ENCODE data around the gene PTPN14.
"Not testable (repeated sequence)": the region's sequence is repeated elsewhere in the genome, so short reads cannot be mapped to it uniquely, and the experiment has no call there.

PTPN14 gene

GRCh38 chr1:214551436-214552173 lies at the start of gene PTPN14:
Gene PTPN14 (minus strand): TSS chr1:214551602. CDS start chr1:214464803, 86,799 bp downstream.
- Histone ChIP-seq H3K9ac (ENCODE audit: low read depth, low read length) (peak within 1 kb of the TSS; percentile 99), H3K27me3 (ENCODE audit: insufficient read depth, low read length) (peaks cover 17% of the 10 kb centered on the region; the same call in 1 of the 2 replicates), H3K36me3 (ENCODE audit: insufficient read depth, low read depth, low read length) (no peaks in the 10 kb centered on the region), H3K27ac (ENCODE audit: low read length) (peak within 1 kb of the TSS; percentile 96), H3K9me3 (ENCODE audit: insufficient read depth, low read depth, low read length) (no peaks in the 10 kb centered on the region), H3K4me3 (ENCODE audit: low read length) (peak within 1 kb of the TSS; percentile 95), H3K4me1 (ENCODE audit: insufficient read depth, low read length) (peaks cover 18% of the 10 kb centered on the region)

DNA sequence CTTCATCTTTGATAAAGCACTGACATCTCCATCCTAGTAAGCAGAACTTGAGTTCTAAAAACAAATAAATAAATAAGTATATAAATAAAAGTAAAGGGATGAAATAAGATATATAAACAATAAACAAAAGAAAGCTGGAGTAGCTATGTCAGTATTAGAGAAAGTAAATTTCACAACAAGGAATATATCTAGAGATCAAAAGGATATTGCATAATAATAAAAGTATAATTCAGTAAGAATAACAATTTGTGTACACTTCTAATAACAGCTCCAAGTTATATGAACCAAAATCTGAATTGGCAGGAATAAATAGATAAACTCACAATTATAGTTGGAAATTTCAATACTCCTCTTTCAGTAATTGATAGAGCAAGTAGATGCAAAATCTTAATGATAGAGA lies 41.8 kb upstream of the PTPN14 start:
- Histone ChIP-seq H3K4me1 (ENCODE audit: insufficient read depth, low read length) (no peaks in the 10 kb centered on the region), H3K9me3 (ENCODE audit: insufficient read depth, low read depth, low read length) (no peaks in the 10 kb centered on the region), H3K4me3 (ENCODE audit: low read length) (no peak overlapping the region), H3K27me3 (ENCODE audit: insufficient read depth, low read length) (no peaks in the 10 kb centered on the region), H3K36me3 (ENCODE audit: insufficient read depth, low read depth, low read length) (no peaks in the 10 kb centered on the region), H3K27ac (ENCODE audit: low read length) (no peak overlapping the region), H3K9ac (ENCODE audit: low read depth, low read length) (no peak overlapping the region)

DNA sequence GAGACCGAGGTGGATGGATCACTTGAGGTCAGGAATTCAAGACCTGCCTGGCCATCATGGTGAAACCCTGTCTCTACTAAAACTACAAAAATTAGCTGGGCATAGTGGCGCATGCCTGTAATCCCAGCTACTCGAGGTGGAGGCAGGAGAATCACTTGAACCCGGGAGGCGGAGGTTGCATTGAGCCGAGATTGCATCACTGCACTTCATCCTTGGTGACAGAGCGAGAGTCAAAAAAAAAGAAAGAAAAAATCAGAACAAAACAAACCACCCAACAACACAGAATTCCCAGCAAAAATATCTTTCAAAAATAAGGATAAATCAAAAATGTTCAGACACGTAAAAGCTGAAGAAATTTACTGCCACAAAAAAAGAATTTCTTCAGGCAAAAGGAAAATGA lies 40.5 kb upstream of the PTPN14 start:
- not testable (repeated sequence) for H3K9me3 ChIP-seq (ENCODE audit: insufficient read depth, low read depth, low read length); H3K27me3 ChIP-seq (ENCODE audit: insufficient read depth, low read length); H3K27ac ChIP-seq (ENCODE audit: low read length); H3K9ac ChIP-seq (ENCODE audit: low read depth, low read length); H3K4me3 ChIP-seq (ENCODE audit: low read length); H3K4me1 ChIP-seq (ENCODE audit: insufficient read depth, low read length); H3K36me3 ChIP-seq (ENCODE audit: insufficient read depth, low read depth, low read length)

GRCh38 chr1:214590696-214591095 lies 39.3 kb upstream of the PTPN14 start:
- Histone ChIP-seq H3K27ac (ENCODE audit: low read length) (no peak overlapping the region), H3K4me1 (ENCODE audit: insufficient read depth, low read length) (no peaks in the 10 kb centered on the region), H3K4me3 (ENCODE audit: low read length) (no peak overlapping the region), H3K36me3 (ENCODE audit: insufficient read depth, low read depth, low read length) (no peaks in the 10 kb centered on the region), H3K27me3 (ENCODE audit: insufficient read depth, low read length) (no peaks in the 10 kb centered on the region), H3K9me3 (ENCODE audit: insufficient read depth, low read depth, low read length) (no peaks in the 10 kb centered on the region), H3K9ac (ENCODE audit: low read depth, low read length) (no peak overlapping the region)

DNA sequence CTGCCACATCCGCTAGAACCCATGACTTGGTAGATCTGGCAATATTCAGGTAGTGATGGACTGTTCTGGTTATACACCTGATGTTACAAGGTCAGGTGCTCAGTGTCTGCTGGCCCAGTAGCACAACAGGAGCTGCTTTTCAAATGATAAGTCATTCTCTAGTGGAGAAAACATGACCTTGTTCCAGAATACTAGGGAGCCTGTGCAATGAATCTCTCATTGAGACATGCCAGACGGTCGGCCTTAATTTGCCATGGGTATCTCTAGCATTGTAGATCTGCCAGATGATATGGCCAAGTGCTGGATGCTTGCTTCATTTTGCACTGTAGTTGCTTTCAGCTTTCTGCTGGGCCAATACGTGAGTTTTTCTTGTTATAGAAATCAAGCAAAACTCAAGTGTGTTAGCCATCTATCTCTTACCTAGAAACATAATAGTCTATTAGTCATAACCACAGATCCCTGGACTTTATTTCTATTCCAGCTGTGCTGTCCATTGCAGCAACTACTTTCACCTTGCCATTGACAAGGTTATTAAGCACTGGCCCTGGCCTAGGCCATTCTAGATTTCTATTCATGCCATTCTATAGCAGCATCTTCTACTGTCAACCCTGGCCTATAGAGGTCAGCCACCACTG lies 37.7 kb upstream of the PTPN14 start:
- H3K4me1 ChIP-seq (ENCODE audit: insufficient read depth, low read length) = no peaks in the 10 kb centered on the region
- H3K4me3 ChIP-seq (ENCODE audit: low read length) = no peak overlapping the region
- H3K9ac ChIP-seq (ENCODE audit: low read depth, low read length) = no peak overlapping the region
- H3K9me3 ChIP-seq (ENCODE audit: insufficient read depth, low read depth, low read length) = no peaks in the 10 kb centered on the region
- H3K27ac ChIP-seq (ENCODE audit: low read length) = no peak overlapping the region
- no peaks in the 10 kb centered on the region for H3K27me3 ChIP-seq (ENCODE audit: insufficient read depth, low read length)
- H3K36me3 ChIP-seq (ENCODE audit: insufficient read depth, low read depth, low read length) = no peaks in the 10 kb centered on the region

GRCh38 chr1:214587165-214587564 lies 35.8 kb upstream of the PTPN14 start:
- H3K9ac ChIP-seq (ENCODE audit: low read depth, low read length) = no peak overlapping the region
- no peaks in the 10 kb centered on the region for H3K9me3 ChIP-seq (ENCODE audit: insufficient read depth, low read depth, low read length)
- H3K4me3 ChIP-seq (ENCODE audit: low read length) = no peak overlapping the region
- no peaks in the 10 kb centered on the region for H3K27me3 ChIP-seq (ENCODE audit: insufficient read depth, low read length)
- H3K36me3 ChIP-seq (ENCODE audit: insufficient read depth, low read depth, low read length) = no peaks in the 10 kb centered on the region
- H3K27ac ChIP-seq (ENCODE audit: low read length) = no peak overlapping the region
- peaks cover 3% of the 10 kb centered on the region for H3K4me1 ChIP-seq (ENCODE audit: insufficient read depth, low read length)

GRCh38 chr1:214586621-214587020 lies 35.2 kb upstream of the PTPN14 start:
- Histone ChIP-seq H3K4me1 (ENCODE audit: insufficient read depth, low read length) (peaks cover 9% of the 10 kb centered on the region), H3K36me3 (ENCODE audit: insufficient read depth, low read depth, low read length) (no peaks in the 10 kb centered on the region), H3K27ac (ENCODE audit: low read length) (no peak overlapping the region), H3K4me3 (ENCODE audit: low read length) (no peak overlapping the region), H3K27me3 (ENCODE audit: insufficient read depth, low read length) (no peaks in the 10 kb centered on the region), H3K9me3 (ENCODE audit: insufficient read depth, low read depth, low read length) (no peaks in the 10 kb centered on the region), H3K9ac (ENCODE audit: low read depth, low read length) (no peak overlapping the region)

DNA sequence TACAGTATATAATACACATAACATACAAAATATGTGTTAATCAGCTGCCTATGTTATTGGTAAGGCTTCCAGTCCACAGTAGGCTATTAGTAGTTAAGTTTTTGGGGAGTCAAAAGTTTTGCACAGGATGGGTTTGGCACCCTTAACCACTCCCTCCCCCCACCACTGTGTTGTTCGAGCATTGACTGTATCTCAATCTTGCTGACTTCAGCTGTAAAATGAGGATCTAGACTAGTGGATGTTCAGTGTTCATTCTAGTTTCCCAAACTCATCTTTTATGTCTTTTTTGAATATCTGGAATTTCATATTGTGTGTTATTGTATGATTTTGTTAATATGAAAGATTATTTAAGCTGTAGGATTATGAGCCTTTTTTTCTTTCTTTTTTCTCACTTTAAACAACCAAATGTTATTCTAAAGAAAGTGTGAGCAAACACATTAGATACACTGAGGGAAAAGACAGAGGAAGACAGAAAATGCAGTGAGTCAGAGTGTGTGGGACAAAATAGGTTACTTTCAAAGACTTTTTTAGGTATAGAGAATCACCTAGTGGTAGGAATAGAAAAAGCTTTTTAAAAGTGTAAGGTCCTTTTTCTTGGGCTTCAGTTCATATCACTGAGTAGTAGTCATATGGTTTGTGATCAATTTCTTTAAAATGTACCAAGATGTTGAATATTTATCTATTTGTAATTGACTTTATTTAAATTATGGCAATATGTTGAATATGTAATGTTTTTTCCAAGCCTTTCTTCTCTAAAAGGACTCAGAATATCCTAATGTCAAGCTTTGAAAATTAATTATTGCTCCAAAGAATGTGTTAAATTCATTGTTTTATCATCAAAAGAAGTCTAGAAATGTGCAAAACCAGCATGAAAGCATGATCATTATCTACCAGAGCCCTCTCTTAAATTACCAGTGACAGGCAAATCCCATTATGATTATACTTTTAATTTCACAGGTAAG lies 33.7 kb upstream of the PTPN14 start:
- H3K4me1 ChIP-seq (ENCODE audit: insufficient read depth, low read length) = peaks cover 9% of the 10 kb centered on the region

GRCh38 chr1:214583824-214584554 lies 32.6 kb upstream of the PTPN14 start:
- Histone ChIP-seq H3K9ac (ENCODE audit: low read depth, low read length) (no peak overlapping the region), H3K36me3 (ENCODE audit: insufficient read depth, low read depth, low read length) (no peaks in the 10 kb centered on the region), H3K4me1 (ENCODE audit: insufficient read depth, low read length) (peaks cover 9% of the 10 kb centered on the region), H3K9me3 (ENCODE audit: insufficient read depth, low read depth, low read length) (no peaks in the 10 kb centered on the region), H3K27me3 (ENCODE audit: insufficient read depth, low read length) (no peaks in the 10 kb centered on the region), H3K27ac (ENCODE audit: low read length) (no peak overlapping the region), H3K4me3 (ENCODE audit: low read length) (no peak overlapping the region)

More for the DNA sequence above, 33.7 kb upstream of the PTPN14 start:
- Histone ChIP-seq H3K4me3 (ENCODE audit: low read length) (no peak overlapping the region), H3K9ac (ENCODE audit: low read depth, low read length) (no peak overlapping the region), H3K36me3 (ENCODE audit: insufficient read depth, low read depth, low read length) (no peaks in the 10 kb centered on the region), H3K9me3 (ENCODE audit: insufficient read depth, low read depth, low read length) (no peaks in the 10 kb centered on the region), H3K27me3 (ENCODE audit: insufficient read depth, low read length) (no peaks in the 10 kb centered on the region), H3K27ac (ENCODE audit: low read length) (no peak overlapping the region)

DNA sequence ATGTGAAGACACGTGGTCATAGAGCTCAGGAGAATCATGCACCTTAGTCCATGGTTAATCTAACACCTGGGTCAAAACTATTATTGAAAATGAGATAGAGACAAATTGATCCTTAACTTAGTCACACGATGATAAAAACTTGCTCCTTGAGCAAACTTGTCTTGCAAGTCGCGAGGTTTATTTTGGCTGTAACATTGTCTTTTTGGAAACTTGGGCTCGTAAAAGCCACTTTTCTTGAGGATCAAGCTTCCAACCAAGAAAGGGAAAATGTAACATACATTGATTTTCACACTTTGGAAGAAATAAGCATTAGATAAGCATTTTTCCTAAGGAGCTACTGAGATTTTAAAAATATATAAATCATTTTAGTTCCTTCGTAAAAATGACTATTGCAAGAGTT lies 31.7 kb upstream of the PTPN14 start:
- no peak overlapping the region for H3K4me3 ChIP-seq (ENCODE audit: low read length)
- H3K36me3 ChIP-seq (ENCODE audit: insufficient read depth, low read depth, low read length) = no peaks in the 10 kb centered on the region
- no peaks in the 10 kb centered on the region for H3K27me3 ChIP-seq (ENCODE audit: insufficient read depth, low read length)
- no peak overlapping the region for H3K27ac ChIP-seq (ENCODE audit: low read length)
- no peak overlapping the region for H3K9ac ChIP-seq (ENCODE audit: low read depth, low read length)
- H3K4me1 ChIP-seq (ENCODE audit: insufficient read depth, low read length) = peaks cover 9% of the 10 kb centered on the region
- no peaks in the 10 kb centered on the region for H3K9me3 ChIP-seq (ENCODE audit: insufficient read depth, low read depth, low read length)

- no peaks in the 10 kb centered on the region for H3K27me3 ChIP-seq (ENCODE audit: insufficient read depth, low read length)
- no peak overlapping the region for H3K9ac ChIP-seq (ENCODE audit: low read depth, low read length)
- no peak overlapping the region for H3K4me3 ChIP-seq (ENCODE audit: low read length)
- H3K27ac ChIP-seq (ENCODE audit: low read length) = no peak overlapping the region
- H3K36me3 ChIP-seq (ENCODE audit: insufficient read depth, low read depth, low read length) = no peaks in the 10 kb centered on the region
- H3K9me3 ChIP-seq (ENCODE audit: insufficient read depth, low read depth, low read length) = no peaks in the 10 kb centered on the region
- peaks cover 9% of the 10 kb centered on the region for H3K4me1 ChIP-seq (ENCODE audit: insufficient read depth, low read length)
Observed at GRCh38 chr1:214582289-214582891, 31.0 kb upstream of the PTPN14 start.

Measured in iPS-20b (cell line).